ENCODE measurements around the gene FHAD1. TPM values are rescaled to one million over a fixed set of nuclear protein-coding genes. Genes with fewer than 3 reads are reported as not detected.
"Not testable (repeated sequence)": the region's sequence is repeated elsewhere in the genome, so short reads cannot be mapped to it uniquely, and the experiment has no call there.

Gene FHAD1
- total RNA-seq, 1 experiment from 2014 or later: 0.83 TPM

DNA sequence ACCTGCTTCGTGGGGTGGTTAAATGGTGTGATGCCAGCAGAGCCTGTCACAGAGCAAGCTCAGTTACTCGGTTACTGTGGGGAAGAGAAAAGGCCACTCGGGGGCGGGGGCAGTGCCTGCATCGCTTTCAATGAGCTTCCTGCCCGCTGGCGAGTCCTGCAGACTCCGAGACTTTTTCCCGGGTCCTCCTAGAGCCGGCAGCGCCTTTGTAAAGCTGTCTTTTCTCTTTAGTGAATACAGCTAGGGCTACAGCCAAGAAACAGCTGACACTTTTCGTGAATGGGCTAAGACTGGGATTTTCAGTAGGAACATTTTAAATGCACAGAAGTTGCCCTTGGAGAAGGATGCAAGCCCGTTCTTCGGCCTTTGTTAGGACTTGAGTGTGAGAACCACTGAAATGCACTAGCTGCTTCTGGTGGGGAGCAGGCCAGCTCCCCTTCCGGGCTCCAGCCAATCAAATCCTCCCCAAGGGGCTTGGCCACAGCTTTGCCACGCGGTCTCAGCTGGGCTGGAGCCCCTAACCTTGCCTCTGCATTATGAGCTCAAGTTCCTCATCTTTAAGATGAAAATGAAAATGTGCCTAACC is 139.2 kb downstream of the FHAD1 start:
- DNase-seq: peak; percentile 65
- no peak overlapping the region for H3K4me3 ChIP-seq (ENCODE audit: insufficient read depth, low read depth, low read length)
- H3K27me3 ChIP-seq (ENCODE audit: control insufficient read depth, insufficient read depth, low read length): peaks cover 50% of the 10 kb centered on the region
- no peaks in the 10 kb centered on the region for H3K36me3 ChIP-seq (replicated peaks; ENCODE audit: control insufficient read depth, insufficient read depth, low read length)

DNA sequence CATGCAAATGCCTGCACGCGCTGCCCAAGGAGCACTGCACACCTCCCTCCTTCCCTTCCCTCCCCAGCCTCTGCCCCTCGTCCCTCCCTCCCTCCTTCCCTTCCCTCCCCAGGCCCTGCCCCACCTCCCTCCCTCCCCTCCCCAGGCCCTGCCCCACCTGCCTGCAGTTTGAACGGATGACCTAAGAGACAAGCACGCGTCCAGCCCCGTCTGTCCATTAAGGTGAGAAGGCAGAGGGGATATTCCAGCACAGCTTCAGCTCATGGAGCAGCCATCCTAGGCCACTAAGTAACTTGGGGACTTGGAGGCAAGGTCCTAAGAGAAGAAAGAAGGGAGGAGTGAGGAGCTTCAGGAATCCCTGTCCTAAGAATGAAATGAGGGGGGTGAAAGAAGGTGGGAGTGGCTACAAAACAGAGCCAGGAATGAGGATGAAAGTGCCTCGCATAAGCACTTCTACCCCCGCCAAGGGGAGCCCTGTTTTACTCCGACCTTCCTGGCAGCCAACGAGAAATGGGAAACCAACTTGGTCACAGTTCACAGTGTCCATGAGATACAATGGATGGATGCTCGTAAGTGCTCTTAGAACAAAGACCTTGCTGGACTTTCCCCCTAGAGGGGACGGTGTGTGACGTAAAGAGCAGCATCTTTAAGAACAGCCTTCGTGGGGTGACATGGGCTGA is 141.3 kb downstream of the FHAD1 start:
- Histone ChIP-seq H3K27me3 (ENCODE audit: control insufficient read depth, insufficient read depth, low read length) (peaks cover 37% of the 10 kb centered on the region), H3K4me3 (ENCODE audit: insufficient read depth, low read depth, low read length) (0 out of 2 replicates have a peak overlapping the region, but pooled peaks have one; percentile 1)
- peak; percentile 69 for DNase-seq

DNA sequence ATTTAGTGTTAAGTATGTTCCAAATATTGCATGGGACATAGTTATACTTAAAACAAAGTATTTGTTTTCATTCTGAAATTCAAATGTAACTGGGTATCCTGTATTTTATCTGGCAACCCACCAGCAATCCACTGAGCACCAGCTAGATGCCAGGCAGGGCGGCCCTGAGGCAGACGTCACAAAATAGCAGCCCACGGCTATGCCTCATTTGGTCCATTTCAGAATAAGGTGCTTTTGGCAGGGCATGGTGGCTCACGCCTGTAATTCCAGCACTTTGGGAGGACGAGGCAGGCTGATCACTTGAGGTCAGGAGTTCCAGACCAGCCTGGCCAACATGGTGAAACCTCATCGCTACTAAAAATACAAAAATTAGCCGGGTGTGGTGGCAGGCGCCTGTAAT is 142.8 kb downstream of the FHAD1 start:
- not testable (repeated sequence) for DNase-seq; H3K4me3 ChIP-seq (ENCODE audit: insufficient read depth, low read depth, low read length)
- H3K27me3 ChIP-seq (ENCODE audit: control insufficient read depth, insufficient read depth, low read length): peaks cover 29% of the 10 kb centered on the region

More for the DNA sequence above, 141.3 kb downstream of the FHAD1 start:
- no peaks in the 10 kb centered on the region for H3K36me3 ChIP-seq (replicated peaks; ENCODE audit: control insufficient read depth, insufficient read depth, low read length)

DNA sequence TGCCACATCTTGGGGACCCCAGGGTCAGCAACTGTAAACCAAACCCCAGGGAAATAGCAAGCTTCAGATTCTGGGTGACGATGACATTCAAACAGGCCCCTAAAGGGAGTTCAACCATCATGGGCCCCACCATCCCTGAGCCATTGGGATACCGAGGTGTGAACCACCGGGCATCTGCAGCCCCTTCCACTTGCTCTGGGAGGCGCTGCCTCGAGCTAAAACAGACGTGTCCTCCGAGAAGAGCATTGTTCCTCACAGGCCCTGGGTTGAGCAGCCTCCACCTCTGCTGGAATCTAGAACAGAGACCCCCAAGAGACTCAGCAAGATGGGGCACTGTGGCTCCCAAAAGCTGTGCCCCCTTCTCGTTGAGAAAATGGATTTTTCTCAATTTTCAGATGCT is 143.6 kb downstream of the FHAD1 start:
- no peak overlapping the region for H3K4me3 ChIP-seq (ENCODE audit: insufficient read depth, low read depth, low read length)
- no peaks in the 10 kb centered on the region for H3K36me3 ChIP-seq (replicated peaks; ENCODE audit: control insufficient read depth, insufficient read depth, low read length)
- peak; percentile 55 for DNase-seq
- peaks cover 23% of the 10 kb centered on the region for H3K27me3 ChIP-seq (ENCODE audit: control insufficient read depth, insufficient read depth, low read length)

More for the DNA sequence above, 142.8 kb downstream of the FHAD1 start:
- not testable (repeated sequence) for H3K36me3 ChIP-seq (replicated peaks; ENCODE audit: control insufficient read depth, insufficient read depth, low read length)

DNA sequence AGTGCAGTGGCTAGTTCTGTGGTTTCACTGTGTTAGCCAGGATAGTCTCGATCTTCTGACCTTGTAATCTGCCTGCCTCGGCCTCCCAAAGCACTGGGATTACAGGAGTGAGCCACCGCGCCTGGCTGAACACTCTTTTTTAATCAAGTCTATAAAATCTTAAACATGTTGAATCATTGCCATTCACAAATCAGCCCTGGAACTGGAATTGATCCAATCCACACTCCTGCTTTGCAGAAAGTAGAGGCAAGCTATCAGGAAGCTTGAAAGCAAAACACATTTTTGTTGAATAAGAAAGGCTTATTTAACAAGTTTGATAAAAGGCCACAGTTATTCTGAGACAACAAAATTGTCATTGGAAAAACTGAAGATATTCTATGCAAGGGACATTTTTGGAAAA is 144.3 kb downstream of the FHAD1 start:
- H3K27me3 ChIP-seq (ENCODE audit: control insufficient read depth, insufficient read depth, low read length): peaks cover 16% of the 10 kb centered on the region
- H3K4me3 ChIP-seq (ENCODE audit: insufficient read depth, low read depth, low read length): no peak overlapping the region
- DNase-seq: no peak
- H3K36me3 ChIP-seq (replicated peaks; ENCODE audit: control insufficient read depth, insufficient read depth, low read length): no peaks in the 10 kb centered on the region

DNA sequence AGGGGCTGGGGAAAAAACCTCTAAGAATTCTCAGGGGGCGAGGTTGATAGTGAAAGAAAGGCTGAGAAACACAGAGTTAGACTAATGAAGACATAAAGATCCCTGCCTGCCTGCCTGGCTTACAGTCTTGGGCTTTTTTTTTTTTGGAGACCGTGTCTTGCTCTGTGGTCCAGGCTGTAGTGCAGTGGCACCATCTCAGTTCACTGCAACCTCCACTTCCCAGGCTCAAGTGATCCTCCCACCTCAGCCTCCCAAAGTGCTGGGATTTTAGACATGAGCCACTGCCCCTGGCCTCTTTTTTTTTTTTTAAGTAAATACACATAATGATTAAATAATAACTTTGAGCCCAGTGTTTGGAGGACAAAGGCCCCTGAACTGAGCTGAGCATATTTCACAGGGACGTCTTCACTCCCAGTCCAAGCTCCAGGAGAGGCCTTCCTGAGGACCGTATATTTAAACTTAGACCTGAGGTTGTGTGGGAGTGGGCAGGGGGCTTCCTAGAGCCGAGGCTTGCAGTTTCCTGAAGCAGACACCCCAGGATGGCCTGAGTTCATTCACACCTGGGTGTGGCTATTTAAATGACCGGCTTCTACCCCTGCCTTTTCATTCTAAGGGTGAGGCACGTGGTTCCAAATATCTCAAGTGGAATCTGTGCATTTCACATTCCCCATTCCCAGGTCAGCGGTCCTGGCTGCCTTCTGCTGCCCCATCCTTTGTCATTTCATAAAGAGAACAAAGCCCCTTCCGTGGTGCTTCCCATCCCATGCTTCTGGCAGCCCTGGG is 146.6 kb downstream of the FHAD1 start:
- DNase-seq: peak; percentile 51
- peaks cover 3% of the 10 kb centered on the region for H3K27me3 ChIP-seq (ENCODE audit: control insufficient read depth, insufficient read depth, low read length)
- no peaks in the 10 kb centered on the region for H3K36me3 ChIP-seq (replicated peaks; ENCODE audit: control insufficient read depth, insufficient read depth, low read length)
- H3K4me3 ChIP-seq (ENCODE audit: insufficient read depth, low read depth, low read length): no peak overlapping the region

DNA sequence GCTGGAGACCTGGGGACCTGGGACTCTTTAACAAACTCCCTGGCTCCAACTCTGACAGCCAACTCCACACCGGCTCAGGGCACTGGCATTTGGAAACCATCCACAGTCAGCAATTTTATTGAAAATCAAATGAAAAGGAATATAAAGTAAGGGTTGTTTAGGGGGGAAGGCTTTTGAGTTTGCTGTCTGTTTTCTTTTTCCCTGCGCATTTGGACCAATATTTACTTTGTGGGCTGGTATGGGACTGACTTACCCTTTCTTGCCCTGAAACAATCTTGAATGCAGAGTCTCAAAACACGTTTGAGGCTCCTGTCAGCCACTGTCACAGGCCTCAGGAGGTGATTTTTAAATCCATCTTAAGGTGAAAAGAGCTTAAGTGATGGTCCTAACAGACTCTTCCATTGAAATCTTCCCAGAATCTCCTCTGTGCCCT is 147.3 kb downstream of the FHAD1 start:
- Histone ChIP-seq H3K4me3 (ENCODE audit: insufficient read depth, low read depth, low read length) (no peak overlapping the region), H3K36me3 (replicated peaks; ENCODE audit: control insufficient read depth, insufficient read depth, low read length) (no peaks in the 10 kb centered on the region), H3K27me3 (ENCODE audit: control insufficient read depth, insufficient read depth, low read length) (no peaks in the 10 kb centered on the region; the same call in 1 of the 2 replicates)
- DNase-seq: no peak

DNA sequence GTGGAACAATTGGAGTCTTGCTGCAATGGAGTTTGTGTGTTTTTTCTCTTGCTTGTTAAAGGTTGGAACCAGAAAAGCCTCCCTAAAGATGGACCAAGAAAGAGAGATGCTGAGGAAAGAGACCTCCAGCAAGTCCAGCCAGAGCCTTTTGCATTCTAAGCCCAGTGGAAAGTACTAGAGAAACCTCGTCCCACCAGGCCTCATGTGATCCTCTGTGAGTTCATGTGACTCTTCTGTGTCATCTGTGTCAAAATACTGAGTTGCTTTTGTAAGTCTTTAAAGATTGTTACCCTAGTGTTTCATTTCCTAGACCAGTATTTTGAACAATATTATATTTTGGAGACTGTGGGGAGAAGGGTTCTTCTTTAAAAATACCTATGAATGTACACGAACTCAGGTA is 150.2 kb downstream of the FHAD1 start:
- Histone ChIP-seq H3K4me3 (ENCODE audit: insufficient read depth, low read depth, low read length) (no peak overlapping the region), H3K36me3 (replicated peaks; ENCODE audit: control insufficient read depth, insufficient read depth, low read length) (no peaks in the 10 kb centered on the region), H3K27me3 (ENCODE audit: control insufficient read depth, insufficient read depth, low read length) (no peaks in the 10 kb centered on the region; the same call in 1 of the 2 replicates)
- DNase-seq: no peak

DNA sequence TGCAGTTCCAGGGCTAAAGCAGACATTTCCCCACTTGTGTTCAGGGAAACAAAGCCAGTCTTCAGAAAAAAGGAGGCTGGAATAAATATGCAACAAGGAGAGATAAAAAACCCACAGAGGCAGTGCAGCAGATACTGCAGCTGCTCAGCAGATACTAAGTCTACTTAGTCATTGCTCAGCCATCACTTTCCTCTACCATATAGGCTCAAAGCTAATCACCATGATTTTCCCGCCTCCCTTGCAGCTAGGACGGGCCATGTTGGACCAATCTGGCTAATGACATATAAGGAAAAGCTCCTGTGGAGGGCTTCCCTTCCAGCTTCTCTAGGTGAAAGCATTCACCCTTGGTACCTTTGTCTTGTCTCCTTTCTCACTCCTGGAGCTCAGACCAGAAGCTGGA is 152.7 kb downstream of the FHAD1 start:
- no peaks in the 10 kb centered on the region for H3K36me3 ChIP-seq (replicated peaks; ENCODE audit: control insufficient read depth, insufficient read depth, low read length)
- no peak overlapping the region for H3K4me3 ChIP-seq (ENCODE audit: insufficient read depth, low read depth, low read length)
- no peak for DNase-seq
- H3K27me3 ChIP-seq (ENCODE audit: control insufficient read depth, insufficient read depth, low read length): no peaks in the 10 kb centered on the region

DNA sequence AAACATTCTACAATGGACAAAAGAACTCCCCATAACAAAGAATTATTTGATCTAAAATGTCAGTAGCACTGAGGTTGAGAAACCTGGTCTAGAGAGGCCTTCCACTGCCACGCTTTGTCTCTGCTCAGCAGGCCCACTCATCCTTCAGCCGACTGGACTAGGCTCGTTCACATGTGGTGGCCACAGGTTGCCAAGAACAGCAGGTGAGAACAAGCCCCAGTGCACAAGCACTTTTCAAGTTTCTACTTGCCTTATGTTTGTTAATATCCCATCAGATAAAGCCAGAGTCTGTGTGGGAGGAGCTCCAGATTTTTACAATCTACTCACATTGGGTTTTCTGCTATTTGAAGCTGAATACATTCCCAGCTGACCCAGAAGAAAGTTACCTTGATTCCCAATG is 153.6 kb downstream of the FHAD1 start:
- no peak for DNase-seq
- Histone ChIP-seq H3K36me3 (replicated peaks; ENCODE audit: control insufficient read depth, insufficient read depth, low read length) (no peaks in the 10 kb centered on the region), H3K27me3 (ENCODE audit: control insufficient read depth, insufficient read depth, low read length) (no peaks in the 10 kb centered on the region), H3K4me3 (ENCODE audit: insufficient read depth, low read depth, low read length) (no peak overlapping the region)

DNA sequence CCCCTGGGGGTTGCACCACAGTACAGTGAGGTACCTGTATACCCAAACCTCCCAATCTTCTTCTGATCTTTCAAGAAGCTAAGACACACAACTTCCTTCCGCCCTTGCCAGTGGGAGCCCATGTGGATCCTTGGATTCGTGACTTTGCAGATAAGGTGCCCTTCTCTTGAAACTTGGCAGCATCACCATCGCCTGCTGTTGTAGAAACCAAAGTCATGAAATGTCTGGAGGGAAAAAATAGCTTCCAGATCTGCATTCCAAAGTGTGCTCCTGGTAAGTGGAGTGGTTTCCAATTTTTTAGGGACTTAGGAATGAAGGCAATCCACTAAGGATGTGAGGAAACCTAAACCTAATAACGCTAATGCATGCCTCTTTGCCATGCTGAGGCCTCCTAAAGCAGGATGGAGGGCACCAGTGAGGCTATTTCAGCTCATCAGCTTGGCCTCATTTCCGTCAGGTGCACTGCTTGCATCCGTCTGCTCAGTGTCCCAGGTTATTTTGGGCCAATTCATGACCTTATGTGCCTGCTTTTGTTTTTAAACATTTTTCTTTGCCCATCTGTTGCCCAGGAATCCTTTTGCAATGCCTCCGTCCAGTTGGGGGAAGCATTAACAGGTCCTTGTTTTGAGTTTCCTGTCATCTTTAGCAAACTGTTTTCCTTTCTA is 154.5 kb downstream of the FHAD1 start:
- no peaks in the 10 kb centered on the region for H3K36me3 ChIP-seq (replicated peaks; ENCODE audit: control insufficient read depth, insufficient read depth, low read length)
- H3K27me3 ChIP-seq (ENCODE audit: control insufficient read depth, insufficient read depth, low read length): no peaks in the 10 kb centered on the region
- no peak for DNase-seq
- H3K4me3 ChIP-seq (ENCODE audit: insufficient read depth, low read depth, low read length): no peak overlapping the region

DNA sequence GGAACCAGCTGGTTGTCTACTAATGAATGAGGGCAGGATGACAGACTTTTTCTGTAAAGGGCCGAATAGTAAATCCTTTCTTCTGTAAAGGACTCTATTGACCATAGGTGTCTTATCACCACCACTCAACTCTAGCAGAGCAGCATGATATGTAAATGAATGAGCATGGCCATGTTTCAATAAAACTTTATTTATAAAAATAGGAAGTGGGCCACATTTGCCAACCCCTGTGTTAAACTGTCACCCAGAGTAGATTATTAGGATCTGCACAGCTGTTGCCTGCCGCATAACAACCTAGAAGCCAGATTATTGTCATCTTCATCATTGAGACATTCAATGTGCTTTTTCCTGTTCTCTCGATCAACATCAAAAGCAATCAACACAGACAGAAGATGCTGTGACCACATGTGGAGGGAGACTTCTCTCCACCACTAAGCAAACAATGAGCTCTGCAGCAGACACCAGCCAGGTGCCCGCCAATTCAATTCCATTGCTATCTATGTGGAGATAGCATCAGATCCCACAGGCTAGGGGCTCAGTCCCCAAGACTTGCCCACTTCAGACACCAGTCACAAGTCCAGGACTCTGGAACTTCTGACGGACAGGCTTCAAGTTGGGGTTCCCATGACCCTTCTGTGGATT is 155.9 kb downstream of the FHAD1 start:
- DNase-seq: no peak
- H3K4me3 ChIP-seq (ENCODE audit: insufficient read depth, low read depth, low read length): no peak overlapping the region
- H3K36me3 ChIP-seq (replicated peaks; ENCODE audit: control insufficient read depth, insufficient read depth, low read length): no peaks in the 10 kb centered on the region
- peaks cover 2% of the 10 kb centered on the region for H3K27me3 ChIP-seq (ENCODE audit: control insufficient read depth, insufficient read depth, low read length)

DNA sequence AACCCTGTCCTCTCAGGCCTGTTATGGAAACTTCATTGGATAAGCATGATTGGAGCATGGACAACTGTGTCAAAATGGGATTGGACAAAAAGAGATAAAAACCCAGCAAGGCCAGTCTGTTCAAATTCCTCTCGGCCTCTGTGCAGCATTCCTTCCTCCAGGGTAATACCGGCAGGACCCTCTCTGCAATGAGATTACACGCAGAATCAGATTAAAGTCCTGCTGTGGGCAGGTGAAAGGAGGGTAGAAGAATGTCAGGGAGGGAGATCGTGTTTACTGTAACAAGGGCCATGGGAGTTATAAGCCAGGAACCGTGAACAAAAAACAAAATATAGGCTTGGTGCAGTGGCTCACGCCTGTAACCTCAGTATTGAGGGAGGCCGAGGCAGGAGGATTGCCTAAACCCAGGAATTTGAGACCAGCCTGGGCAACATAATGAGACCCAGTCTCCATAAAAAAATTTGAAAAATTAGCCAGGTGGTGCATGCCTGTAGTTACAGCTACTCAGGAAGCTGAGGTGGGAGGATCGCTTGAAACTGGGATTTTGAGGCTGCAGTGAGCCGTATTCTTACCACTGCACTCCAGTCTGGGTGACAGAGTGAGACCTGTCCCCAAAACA is 157.0 kb downstream of the FHAD1 start:
- Histone ChIP-seq H3K36me3 (replicated peaks; ENCODE audit: control insufficient read depth, insufficient read depth, low read length) (no peaks in the 10 kb centered on the region), H3K27me3 (ENCODE audit: control insufficient read depth, insufficient read depth, low read length) (peaks cover 6% of the 10 kb centered on the region), H3K4me3 (ENCODE audit: insufficient read depth, low read depth, low read length) (no peak overlapping the region)
- no peak for DNase-seq

Data from H7 (cell line).